Measurements from ENCODE around the gene RBX1.
"Not testable (repeated sequence)": the region's sequence is repeated elsewhere in the genome, so short reads cannot be mapped to it uniquely, and the experiment has no call there.

Gene RBX1

GRCh38 chr22:40950962-40951794 is at the start of gene RBX1:
Gene RBX1 (plus strand): TSS chr22:40951378. CDS start chr22:40951399, 21 bp downstream.
- DNase-seq, result peak; percentile 97

GRCh38 chr22:40904101-40904500 is 47.1 kb upstream of the RBX1 start:
- DNase-seq, result no peak

GRCh38 chr22:40908895-40909294 is 42.3 kb upstream of the RBX1 start:
- no peak for DNase-seq

GRCh38 chr22:40911772-40912171 is 39.4 kb upstream of the RBX1 start:
- peak; percentile 40 for DNase-seq

GRCh38 chr22:40912987-40913386 is 38.2 kb upstream of the RBX1 start:
- DNase-seq, result not testable (repeated sequence)

GRCh38 chr22:40919446-40919845 is 31.7 kb upstream of the RBX1 start:
- no peak for DNase-seq

- DNase-seq, result no peak
Measured at GRCh38 chr22:40920526-40920925, 30.7 kb upstream of the RBX1 start.

- peak; percentile 53 for DNase-seq
Measured at GRCh38 chr22:40922484-40923303, 28.5 kb upstream of the RBX1 start.

- DNase-seq, result no peak
Measured at GRCh38 chr22:40928657-40929056, 22.5 kb upstream of the RBX1 start.

- DNase-seq, result no peak
Measured at GRCh38 chr22:40932396-40932795, 18.8 kb upstream of the RBX1 start.

- no peak for DNase-seq
Measured at GRCh38 chr22:40939202-40939601, 12.0 kb upstream of the RBX1 start.

GRCh38 chr22:40951795-40952605 is 822 bp downstream of the RBX1 start:
- peak; percentile 3 for DNase-seq

GRCh38 chr22:40953471-40953870 is 2.3 kb downstream of the RBX1 start:
- DNase-seq, result no peak

GRCh38 chr22:40954113-40954512 is 2.9 kb downstream of the RBX1 start:
- DNase-seq, result no peak

- DNase-seq, result no peak
Measured at GRCh38 chr22:40955571-40955970, 4.4 kb downstream of the RBX1 start.

- DNase-seq, result no peak
Measured at GRCh38 chr22:40957601-40958000, 6.4 kb downstream of the RBX1 start.

- DNase-seq, result no peak
Measured at GRCh38 chr22:40958299-40958698, 7.1 kb downstream of the RBX1 start.

GRCh38 chr22:40960145-40960544 is 9.0 kb downstream of the RBX1 start:
- no peak for DNase-seq

- DNase-seq, result no peak
Measured at GRCh38 chr22:40965936-40966725, 15.0 kb downstream of the RBX1 start.

GRCh38 chr22:40966726-40967085 is 15.5 kb downstream of the RBX1 start:
- DNase-seq, result no peak

GRCh38 chr22:40967111-40967760 is 16.1 kb downstream of the RBX1 start:
- no peak for DNase-seq

GRCh38 chr22:40972587-40972986 is 21.4 kb downstream of the RBX1 start:
- no peak for DNase-seq
